ENCODE measurements around the gene SLC30A9.

SLC30A9 gene

GRCh38 chr4:41999321-41999720 is 9.0 kb downstream of the SLC30A9 start:
- no peak for TF ChIP-seq PRDM10 (tag by site-specific recombination; IDR thresholded peaks at IDR 0.05)
- H3K4me1 ChIP-seq (ENCODE audit: control insufficient read depth, insufficient read depth, low read length) = no peaks in the 10 kb centered on the region
- H3K9me3 ChIP-seq (ENCODE audit: control insufficient read depth, insufficient read depth, low read depth, low read length) = no peaks in the 10 kb centered on the region
- ChIA-PET POLR2A (no interaction called here), CTCF (no interaction called here)
- no peak overlapping the region for H3K4me3 ChIP-seq (ENCODE audit: low read depth, low read length)
- H3K27ac ChIP-seq (ENCODE audit: extremely low read depth, low read depth, low read length) = no peak overlapping the region
- H3K36me3 ChIP-seq (ENCODE audit: control insufficient read depth in 2 of 2, insufficient read depth in 1 of 2, low read length in 2 of 2) = peaks cover 0 to 18% of the 10 kb centered on the region in 2 experiments; a peak in 2 of 3 replicates

- TF ChIP-seq ZNF214 (tag by site-specific recombination; IDR thresholded peaks at IDR 0.05; ENCODE audit: borderline replicate concordance) = no peak
- TF ChIP-seq ZNF280D (tag by site-specific recombination; IDR thresholded peaks at IDR 0.05) = no peak
- no peak for TF ChIP-seq OSR2 (tag by site-specific recombination; IDR thresholded peaks at IDR 0.05)
- no peak for TF ChIP-seq ZNF398 (tag by site-specific recombination; IDR thresholded peaks at IDR 0.05)
- TF ChIP-seq ZNF621 (tag by site-specific recombination; IDR thresholded peaks at IDR 0.05) = no peak
- Histone ChIP-seq H3K4me3 (ENCODE audit: low read depth, low read length) (no peak overlapping the region), H3K27ac (ENCODE audit: extremely low read depth, low read depth, low read length) (no peak overlapping the region), H3K9me3 (ENCODE audit: control insufficient read depth, insufficient read depth, low read depth, low read length) (no peaks in the 10 kb centered on the region), H3K36me3 (ENCODE audit: control insufficient read depth in 2 of 2, insufficient read depth in 1 of 2, low read length in 2 of 2) (peaks cover 5 to 38% of the 10 kb centered on the region in 2 experiments; a peak in 2 of 3 replicates), H3K4me1 (ENCODE audit: control insufficient read depth, insufficient read depth, low read length) (no peaks in the 10 kb centered on the region)
- CTCF ChIA-PET = no interaction called here
- POLR2A ChIA-PET = no interaction called here
These were observed 17.9 kb downstream of the SLC30A9 start for GRCh38 chr4:42008011-42008786.

GRCh38 chr4:42015438-42015837 is 25.1 kb downstream of the SLC30A9 start:
- POLR2A ChIA-PET = no interaction called here
- TF ChIP-seq ZNF785 (tag by site-specific recombination; IDR thresholded peaks at IDR 0.05) (no peak), FEZF1 (tag by site-specific recombination; IDR thresholded peaks at IDR 0.05) (no peak), ATF2 (tag by site-specific recombination; IDR thresholded peaks at IDR 0.05; ENCODE audit: low read depth) (no peak), ZNF549 (tag by site-specific recombination; IDR thresholded peaks at IDR 0.05) (no peak), KLF8 (tag by site-specific recombination; IDR thresholded peaks at IDR 0.05) (no peak), ZFP69B (tag by site-specific recombination; IDR thresholded peaks at IDR 0.05) (no peak), PRDM4 (tag by site-specific recombination; IDR thresholded peaks at IDR 0.05) (no peak), ZNF701 (tag by site-specific recombination; IDR thresholded peaks at IDR 0.05) (no peak), ZNF398 (tag by site-specific recombination; IDR thresholded peaks at IDR 0.05) (no peak), MYNN (tag by site-specific recombination; IDR thresholded peaks at IDR 0.05; ENCODE audit: borderline replicate concordance) (no peak)

More at GRCh38 chr4:42015438-42015837, 25.1 kb downstream of the SLC30A9 start:
- Histone ChIP-seq H3K9me3 (ENCODE audit: control insufficient read depth, insufficient read depth, low read depth, low read length) (no peaks in the 10 kb centered on the region), H3K36me3 (ENCODE audit: control insufficient read depth in 2 of 2, insufficient read depth in 1 of 2, low read length in 2 of 2) (peaks cover 0 to 13% of the 10 kb centered on the region in 2 experiments; a peak in 1 of 3 replicates), H3K27ac (ENCODE audit: extremely low read depth, low read depth, low read length) (no peak overlapping the region), H3K4me1 (ENCODE audit: control insufficient read depth, insufficient read depth, low read length) (no peaks in the 10 kb centered on the region), H3K4me3 (ENCODE audit: low read depth, low read length) (no peak overlapping the region)
- CTCF ChIA-PET = no interaction called here

All from HEK293 (cell line).